ENCODE measurements around the gene FHOD3.
"Not testable (repeated sequence)": the region's sequence is repeated elsewhere in the genome, so short reads cannot be mapped to it uniquely, and the experiment has no call there.

Gene FHOD3

GRCh38 chr18:36780748-36781147, 483.2 kb downstream of the FHOD3 start:
- DNase-seq (ENCODE audit: low read depth, low spot score) = no peak

DNA sequence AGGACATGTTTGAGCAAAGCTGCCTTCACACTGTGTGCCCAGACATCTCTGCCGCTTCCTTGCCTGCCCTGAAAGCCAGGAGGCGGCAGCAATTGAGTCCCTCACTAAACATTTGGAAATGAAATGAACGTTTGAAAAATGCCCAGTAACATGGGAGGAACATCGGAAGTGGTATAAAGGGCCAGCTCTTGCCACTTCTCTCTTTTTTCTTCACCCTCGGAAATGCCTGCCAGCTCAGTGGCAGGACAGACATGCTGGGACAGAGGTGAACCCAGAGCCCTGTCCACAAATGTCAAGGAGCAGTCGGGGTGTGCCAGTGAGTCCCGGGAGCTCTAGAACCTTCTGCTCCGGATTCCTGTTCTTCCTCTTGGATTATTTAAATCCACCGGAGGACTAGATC, 485.2 kb downstream of the FHOD3 start:
- DNase-seq (ENCODE audit: low read depth, low spot score) = no peak

GRCh38 chr18:36783792-36784191, 486.3 kb downstream of the FHOD3 start:
- DNase-seq (ENCODE audit: low read depth, low spot score) = no peak

DNA sequence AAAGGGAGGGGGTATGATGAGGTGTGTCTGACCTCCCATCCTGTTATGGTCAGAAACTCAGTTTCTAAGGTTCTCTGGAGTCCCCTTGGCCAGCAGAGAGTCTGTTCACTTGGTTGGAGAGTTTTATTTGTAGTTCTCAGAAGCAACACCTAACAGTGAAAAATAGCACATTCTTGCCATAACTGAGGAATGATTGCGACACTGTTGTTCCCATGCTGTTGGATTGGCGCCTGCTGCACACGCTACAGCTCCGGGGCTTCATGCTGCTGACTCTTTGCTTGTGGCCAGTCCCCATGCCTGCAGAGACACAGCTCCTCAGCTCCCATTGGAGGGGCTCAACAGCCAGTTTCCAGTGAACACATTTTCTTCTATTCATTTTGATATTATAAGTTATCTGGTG, 489.2 kb downstream of the FHOD3 start:
- DNase-seq (ENCODE audit: low read depth, low spot score) = no peak

- DNase-seq (ENCODE audit: low read depth, low spot score) = no peak
These were observed 495.2 kb downstream of the FHOD3 start for GRCh38 chr18:36792634-36793283.

DNA sequence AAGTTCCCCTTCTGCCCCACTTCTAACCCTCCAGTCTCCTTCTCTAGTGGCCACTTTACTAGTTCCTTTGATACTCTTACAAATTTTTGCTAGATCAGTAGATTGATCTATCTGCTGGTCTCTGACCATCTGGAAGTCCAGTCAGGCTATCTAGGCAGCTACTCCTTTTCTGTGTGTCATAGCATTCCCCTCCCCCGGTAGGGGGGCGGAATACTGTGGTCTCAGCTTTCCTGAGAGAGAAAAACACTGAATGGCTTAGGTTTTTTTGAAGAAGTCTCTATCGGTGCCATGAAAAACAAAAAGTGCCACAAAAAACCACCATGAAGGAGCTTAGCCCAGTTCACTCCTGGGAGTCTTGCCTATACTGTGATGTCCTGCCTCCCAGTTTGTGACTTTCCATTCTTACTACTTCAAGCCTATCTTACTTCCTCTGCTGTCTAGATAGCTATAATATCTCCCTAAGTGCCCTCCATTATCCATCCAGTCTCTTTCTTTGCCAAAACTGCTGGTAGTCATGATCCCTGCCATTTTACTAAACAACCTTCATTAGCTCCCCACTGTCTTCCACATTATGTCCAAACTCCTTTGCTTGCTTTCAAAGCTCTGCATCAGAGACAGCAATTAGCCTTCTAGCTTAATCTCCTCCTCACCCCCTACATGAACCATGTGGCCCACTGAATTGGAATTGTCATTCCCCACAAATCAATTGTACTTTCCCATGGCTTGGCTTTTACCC, 501.4 kb downstream of the FHOD3 start:
- no peak for DNase-seq (ENCODE audit: low read depth, low spot score)

DNA sequence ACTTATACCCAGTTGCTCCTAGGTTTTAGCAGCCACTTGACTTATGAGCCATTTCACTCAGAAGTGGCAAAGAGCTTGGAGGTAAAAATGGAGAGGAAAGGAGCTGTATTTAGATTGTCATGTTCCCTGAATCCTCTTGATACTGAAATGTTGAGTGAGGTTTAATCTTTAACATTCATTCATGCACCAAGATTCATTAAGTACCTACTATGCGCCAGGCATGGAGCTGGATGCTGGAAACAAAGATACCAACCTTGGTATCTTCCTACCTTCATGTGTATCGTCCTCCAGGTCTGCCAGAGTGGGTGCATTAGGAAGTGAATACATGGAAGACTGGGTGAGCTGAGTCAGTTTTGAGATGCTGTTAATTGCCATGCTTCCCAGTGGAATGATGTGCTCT, 507.6 kb downstream of the FHOD3 start:
- DNase-seq (ENCODE audit: low read depth, low spot score) = no peak

- DNase-seq (ENCODE audit: low read depth, low spot score) = no peak
These were observed 511.2 kb downstream of the FHOD3 start for GRCh38 chr18:36808681-36809080.

GRCh38 chr18:36809590-36810381, 512.3 kb downstream of the FHOD3 start:
- DNase-seq (ENCODE audit: low read depth, low spot score) = no peak

GRCh38 chr18:36811430-36811829, 513.9 kb downstream of the FHOD3 start:
- DNase-seq (ENCODE audit: low read depth, low spot score) = no peak

DNA sequence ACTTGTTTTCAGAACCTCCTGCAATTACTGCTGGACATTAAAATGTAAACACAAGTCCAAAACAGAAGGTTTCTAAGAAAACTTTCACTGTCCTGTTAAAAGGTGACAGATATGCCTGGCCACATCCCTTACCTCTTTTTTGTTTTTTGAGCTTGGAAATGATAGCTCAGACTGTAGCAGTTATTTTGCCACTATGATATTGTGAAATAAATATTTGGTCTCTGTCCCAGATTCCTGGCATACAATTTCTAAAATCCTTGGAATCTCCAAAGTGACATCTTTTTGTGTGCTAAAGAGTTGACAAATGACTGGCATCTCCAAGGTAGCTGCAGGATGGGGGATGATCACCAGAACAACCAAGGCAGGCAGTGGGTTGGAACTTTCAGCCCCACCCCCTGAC, 514.4 kb downstream of the FHOD3 start:
- no peak for DNase-seq (ENCODE audit: low read depth, low spot score)

DNA sequence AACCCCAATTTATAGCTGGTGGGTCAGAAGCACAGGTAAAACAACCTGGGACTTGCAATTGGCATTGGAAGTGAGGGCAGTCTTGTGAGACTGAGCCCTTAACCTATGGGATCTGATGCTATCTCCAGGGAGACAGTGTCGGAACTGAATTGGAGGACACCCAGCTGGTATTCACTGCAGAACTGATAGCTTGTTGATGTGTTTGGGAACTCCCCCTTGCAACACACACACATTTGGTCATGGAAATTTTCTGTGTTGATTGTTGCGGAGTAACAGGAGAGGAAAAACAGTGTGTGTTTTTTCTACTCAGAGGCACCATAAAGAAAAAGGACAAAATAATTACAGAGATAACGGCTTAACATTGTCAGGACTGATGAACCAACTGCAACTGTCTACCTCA, 515.2 kb downstream of the FHOD3 start:
- DNase-seq (ENCODE audit: low read depth, low spot score) = no peak

DNA sequence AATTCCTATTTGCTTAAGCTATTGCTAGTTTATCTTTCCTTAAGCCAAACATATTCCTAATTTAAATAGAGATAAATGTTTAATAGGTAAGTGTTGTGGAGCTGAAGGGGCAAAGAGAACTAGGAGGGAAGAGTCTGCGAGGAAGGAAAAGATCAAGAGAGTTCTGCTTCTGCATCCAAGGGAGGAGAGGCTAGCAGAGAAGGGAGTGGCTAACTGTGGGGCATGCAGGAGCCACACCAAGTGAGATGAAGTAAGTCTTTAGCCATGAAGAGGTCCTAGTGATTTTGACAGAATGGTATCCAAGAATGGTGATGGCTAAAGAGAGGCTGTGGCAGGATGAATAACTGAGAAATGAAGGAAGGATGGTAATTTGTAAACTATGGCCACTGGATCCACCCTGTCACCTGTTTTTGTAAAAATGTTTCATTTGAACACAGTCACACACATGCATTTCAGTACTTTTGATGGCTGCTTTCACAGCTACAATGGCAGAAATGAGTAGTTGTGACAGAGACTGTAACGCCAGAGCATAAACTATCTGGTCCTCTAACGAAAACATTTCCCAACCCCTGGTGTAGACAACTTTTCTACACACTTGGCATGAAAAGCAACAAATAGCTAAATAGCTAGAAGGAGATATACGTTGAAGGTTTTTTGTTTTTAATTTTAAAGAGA, 515.7 kb downstream of the FHOD3 start:
- no peak for DNase-seq (ENCODE audit: low read depth, low spot score)

- no peak for DNase-seq (ENCODE audit: low read depth, low spot score)
These were observed 516.3 kb downstream of the FHOD3 start for GRCh38 chr18:36813824-36814223.

GRCh38 chr18:36814994-36815393, 517.5 kb downstream of the FHOD3 start:
- no peak for DNase-seq (ENCODE audit: low read depth, low spot score)

- not testable (repeated sequence) for DNase-seq (ENCODE audit: low read depth, low spot score)
These were observed 518.6 kb downstream of the FHOD3 start for GRCh38 chr18:36816096-36816495.

GRCh38 chr18:36817039-36817438, 519.5 kb downstream of the FHOD3 start:
- no peak for DNase-seq (ENCODE audit: low read depth, low spot score)

GRCh38 chr18:36818652-36819051, 521.1 kb downstream of the FHOD3 start:
- no peak for DNase-seq (ENCODE audit: low read depth, low spot score)

DNA sequence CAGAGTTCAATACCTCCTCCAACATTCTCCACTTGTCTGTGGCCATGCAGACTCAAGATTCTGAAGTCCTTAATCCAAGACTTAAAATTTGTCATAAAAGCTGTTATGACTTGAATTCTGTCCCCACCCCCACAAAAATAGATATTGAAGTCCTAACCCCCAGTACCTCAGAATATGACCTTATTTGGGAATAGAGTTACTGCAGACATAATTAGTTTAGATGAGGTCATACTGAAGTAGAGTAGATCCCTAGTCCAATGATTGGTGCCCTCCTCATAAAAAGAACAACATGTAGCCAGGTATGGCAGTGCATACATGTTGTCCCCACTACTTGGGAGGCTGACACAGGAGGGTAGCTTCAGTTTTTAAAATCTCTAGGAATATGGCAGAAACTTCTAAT, 522.1 kb downstream of the FHOD3 start:
- no peak for DNase-seq (ENCODE audit: low read depth, low spot score)

DNA sequence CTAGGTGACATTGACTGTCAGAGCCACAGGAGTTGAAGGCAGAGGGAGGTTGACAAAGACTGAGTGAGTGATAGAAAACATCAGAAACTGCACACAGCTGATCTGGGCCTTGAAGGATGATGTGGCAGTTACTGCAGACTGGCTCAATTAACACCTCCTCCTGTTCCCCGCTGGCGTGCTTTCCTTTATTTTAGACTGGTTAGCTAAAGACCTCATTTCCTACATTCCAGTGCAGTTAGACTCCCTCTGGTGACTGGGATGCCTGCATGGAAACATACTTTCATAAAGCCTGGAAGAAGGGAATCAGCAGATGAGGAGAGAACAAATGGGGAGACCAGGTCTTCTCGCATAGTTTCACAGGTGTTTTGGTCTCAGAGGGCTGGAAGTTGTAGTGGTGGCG, 524.2 kb downstream of the FHOD3 start:
- DNase-seq (ENCODE audit: low read depth, low spot score) = no peak

GRCh38 chr18:36825526-36825925, 528.0 kb downstream of the FHOD3 start:
- no peak for DNase-seq (ENCODE audit: low read depth, low spot score)

DNA sequence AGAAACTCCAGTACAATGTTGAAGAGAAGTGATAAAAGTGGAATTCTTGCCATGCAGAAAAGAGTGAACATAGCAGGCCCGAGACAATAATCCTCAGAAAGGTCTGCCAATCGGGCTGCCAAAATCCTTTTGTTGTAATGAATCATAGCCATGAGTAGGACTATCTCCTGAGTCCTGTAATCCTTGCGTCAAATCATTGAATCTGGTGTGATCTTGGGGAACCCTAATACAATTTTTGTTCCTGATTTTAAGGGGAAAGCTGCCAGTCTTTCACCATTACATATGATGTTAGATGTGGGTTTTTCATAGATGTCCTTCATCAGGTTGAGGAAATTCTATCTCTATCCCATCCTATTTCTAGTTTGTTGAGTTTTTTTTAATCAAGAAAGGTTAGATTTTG, 529.0 kb downstream of the FHOD3 start:
- DNase-seq (ENCODE audit: low read depth, low spot score) = no peak

Measured in brain pericyte (primary cell).